HepG2 (cell line): ENCODE data around the gene TIMM10. TPM values are rescaled to one million over a fixed set of nuclear protein-coding genes. Genes with fewer than 3 reads are reported as not detected.

Experiments
- ATAC-seq: fragments of 200-7000 bp; cut with Tn5 transposase; 3 replicates; pipeline ENCODE4 v1.9.1; 2020; ENCODE audit warnings: mild to moderate bottlenecking, moderate library complexity
- BruUV-seq: library from RNA; stranded (reverse); fragments of 400-500 nt; replicated peaks from 2 replicates; lab custom pipeline; 2021; lab: Mats Ljungman, UMichigan
- CTCF ChIA-PET: fragments of 300-600 bp; formaldehyde crosslinking; extraction: SDS; loops from one replicate; lab custom pipeline; 2021; ENCODE audit warnings: low total read pairs, inconsistent platforms, low intra/inter-chr PET ratio; lab: Yijun Ruan, JAX
- POLR2A ChIA-PET: fragments of 350-600 bp; sonication (Branson Sonifier 250); formaldehyde crosslinking; loops from one replicate; lab custom pipeline; 2020; ENCODE audit warnings: antibody characterized with exemption, inconsistent platforms; lab: Yijun Ruan, JAX
- DNase-seq: peaks from one replicate; pipeline ENCODE4 v3.0.0-alpha.2; 2015; ENCODE audit warnings: low spot score
- FAIRE-seq: peaks from 3 replicates; lab custom pipeline; 2011; peaks lifted over from hg19 to GRCh38; lab: Jason Lieb, UNC
- H2AFZ ChIP-seq: one replicate; pipeline ENCODE4 v1.6.1; 2011; ENCODE audit warnings: low read length, inconsistent platforms
- H3K27ac ChIP-seq: fragments of 300-600 bp; 3 replicates; pipeline ENCODE4 v1.8.0; 2011; ENCODE audit warnings: mixed run types, mild to moderate bottlenecking, mixed read lengths, low read length, inconsistent platforms; ENCODE audit not compliant: insufficient read depth; ENCODE audit errors: extremely low read length
- H3K27me3 ChIP-seq, 2 experiments: fragments of 200-600 bp in 1 of 2; 2 replicates in 1 of 2; 3 replicates in 1 of 2; pipeline versions ENCODE4 v1.6.0 to v1.8.0; 2011; ENCODE audit warnings: low read length in 2 of 2, mild to moderate bottlenecking in 2 of 2, moderate library complexity in 2 of 2, inconsistent platforms in 1 of 2; ENCODE audit not compliant: insufficient read depth in 2 of 2, control insufficient read depth in 1 of 2
- H3K36me3 ChIP-seq, 2 experiments: fragments of 200-600 bp in 1 of 2; replicated peaks in 1 of 2; 2 replicates in 1 of 2; 3 replicates in 1 of 2; pipeline versions ENCODE4 v1.5.1 to v1.8.0; 2011; ENCODE audit warnings: low read length in 2 of 2, inconsistent platforms in 1 of 2; ENCODE audit not compliant: insufficient read depth in 2 of 2, control insufficient read depth in 1 of 2
- H3K4me1 ChIP-seq: 2 replicates; pipeline ENCODE4 v1.5.1; 2012; ENCODE audit warnings: low read length, inconsistent platforms; ENCODE audit not compliant: insufficient read depth
- H3K4me2 ChIP-seq: 2 replicates; pipeline ENCODE4 v1.6.0; 2011; ENCODE audit warnings: low read depth, low read length, inconsistent platforms
- H3K4me3 ChIP-seq, 3 experiments: fragments of 200-600 bp in 1 of 3; sonication (generic), shearing (Covaris generic) in 1 of 3; replicated peaks in 1 of 3; 2 replicates each; pipeline ENCODE4 v1.5.1; 2011 to 2016; ENCODE audit warnings: low read length in 3 of 3, inconsistent platforms in 2 of 3, low read depth in 2 of 3, mild to moderate bottlenecking in 2 of 3, control low read depth in 1 of 3, mixed read lengths in 1 of 3; ENCODE audit not compliant: insufficient read depth in 1 of 3
- H3K79me2 ChIP-seq: one replicate; pipeline ENCODE4 v1.6.1; 2011; ENCODE audit warnings: low read length, inconsistent platforms; ENCODE audit not compliant: insufficient read depth
- H3K9ac ChIP-seq: 2 replicates; pipeline ENCODE4 v1.6.0; 2011; ENCODE audit warnings: mild to moderate bottlenecking, low read depth, low read length, inconsistent platforms; ENCODE audit not compliant: insufficient read depth
- H3K9me3 ChIP-seq: 2 replicates; pipeline ENCODE4 v1.5.1; 2012; ENCODE audit warnings: mild to moderate bottlenecking, low read length
- H4K20me1 ChIP-seq: 2 replicates; pipeline ENCODE4 v1.6.0; 2011; ENCODE audit warnings: inconsistent platforms, mild to moderate bottlenecking, low read length, moderate library complexity; ENCODE audit not compliant: insufficient read depth
- ADNP ChIP-seq: sonication (generic); formaldehyde crosslinking; IDR thresholded peaks from 2 replicates; pipeline ENCODE4 v1.4.0; 2020; ENCODE audit warnings: missing genetic modification reagents
- ATF2 ChIP-seq: sonication (generic); formaldehyde crosslinking; IDR thresholded peaks from 2 replicates; pipeline ENCODE4 v1.4.0; 2020; ENCODE audit warnings: missing genetic modification reagents
- BATF2 ChIP-seq: sonication (generic); formaldehyde crosslinking; IDR thresholded peaks from 2 replicates; pipeline ENCODE4 v1.8.0; 2022; ENCODE audit warnings: mild to moderate bottlenecking, missing genetic modification reagents, moderate library complexity
- FOXO4 ChIP-seq: sonication (generic); formaldehyde crosslinking; conservative IDR thresholded peaks from 2 replicates; pipeline ENCODE4 v1.8.1; 2023; ENCODE audit warnings: missing genetic modification reagents
- KDM5A ChIP-seq: fragments of 200-600 bp; sonication (generic); IDR thresholded peaks from 2 replicates; pipeline ENCODE4 v1.7.0; 2018; ENCODE audit warnings: antibody characterized with exemption, mild to moderate bottlenecking, low read length, borderline replicate concordance
- MBD4 ChIP-seq: IDR thresholded peaks from 2 replicates; pipeline ENCODE4 v1.6.1; 2012; ENCODE audit warnings: low read length, inconsistent platforms, borderline replicate concordance
- ZFP36 ChIP-seq: fragments of 150-350 bp; IDR thresholded peaks from 2 replicates; pipeline ENCODE4 v1.6.1; 2018; ENCODE audit warnings: borderline replicate concordance, low read length, low read depth; ENCODE audit not compliant: partially characterized antibody
- WGBS: methylation state at CpG from one replicate; pipeline ENCODE4 v1.1.6; 2017; ENCODE audit warnings: low lambda C conversion rate; 5-methylcytosine and 5-hydroxymethylcytosine counted together
- in situ Hi-C: cut with HindIII; loops from 2 replicates; pipeline ENCODE4 v1.10.0; 2017; ENCODE audit warnings: low pct_unique_long_range_greater_than_20kb; ENCODE audit not compliant: extremely low pct_ligation_motif_present
- intact Hi-C: fragments of 100-400 bp; cut with micrococcal nuclease; formaldehyde crosslinking; loops from one replicate; pipeline ENCODE4 v1.10.0; 2022; ENCODE audit not compliant: unreplicated experiment
- polyA plus RNA-seq, 8 experiments: library from polyadenylated mRNA; depleted of rRNA in 3 of 8; stranded (reverse) in 7 of 8; unstranded in 1 of 8; fragments of >200 nt; fragmentation: Illumina TruSeq in 4 of 8; extraction: Trizol in 4 of 8; gene quantifications; 2 replicates each; pipeline versions ENCODE4 v1.2.1 to v1.2.3, GENCODE V29; 2011 to 2016; ENCODE audit warnings: low read depth in 4 of 8, missing spikeins in 1 of 8, mixed read lengths in 1 of 8; ENCODE audit not compliant: insufficient read depth in 1 of 8
- total RNA-seq, 5 experiments: library from RNA; depleted of rRNA; stranded (reverse); fragments of >200 nt; fragmentation: Illumina TruSeq; extraction: Trizol; gene quantifications; 2 replicates each; pipeline ENCODE4 v1.2.3, GENCODE V29; 2016; ENCODE audit warnings: low read depth in 1 of 5

Gene TIMM10
- total and polyA plus RNA-seq, 2 of the 13 experiments (the other 11 are each of a cell fraction or from before 2014, with no cell fraction given) = 67.8 to 82.2 TPM

- Histone ChIP-seq H2AFZ (no peak overlapping the region), H4K20me1 (no peaks in the 10 kb centered on the region), H3K4me3 (no peak overlapping the region), H3K9me3 (no peaks in the 10 kb centered on the region), H3K4me1 (peaks cover 12% of the 10 kb centered on the region; the same call in 1 of the 2 replicates), H3K27me3 (peaks cover 0 to 29% of the 10 kb centered on the region in 2 experiments; a peak in 3 of 5 replicates), H3K79me2 (no peaks in the 10 kb centered on the region), H3K27ac (no peak overlapping the region), H3K4me2 (no peak overlapping the region), H3K36me3 (no peaks in the 10 kb centered on the region), H3K9ac (no peak overlapping the region)
- intact Hi-C loops (no loop called here), in situ Hi-C loops (no loop called here)
- no peak for TF ChIP-seq MBD4
- CTCF ChIA-PET = no interaction called here
- ATAC-seq = no peak
- FAIRE-seq = no peak
- BruUV-seq = no TSS peak
- 25% methylated on average over 5 of the region's 5 CpGs for WGBS
- no peak for DNase-seq
- POLR2A ChIA-PET = no interaction called here
Measured at GRCh38 chr11:57541169-57541568, 10.6 kb upstream of the TIMM10 start.

- ChIA-PET CTCF (no interaction called here), POLR2A (no interaction called here)
- no TSS peak for BruUV-seq
- FAIRE-seq = no peak
- H3K36me3 ChIP-seq = no peaks in the 10 kb centered on the region
- intact Hi-C loops = no loop called here
- peaks cover 12% of the 10 kb centered on the region; the same call in 1 of the 2 replicates for H3K4me1 ChIP-seq
- no peak overlapping the region for H2AFZ ChIP-seq
- WGBS = 0% methylated on average over 1 of the region's 1 CpG
- H3K27me3 ChIP-seq = peaks cover 0 to 29% of the 10 kb centered on the region in 2 experiments; a peak in 3 of 5 replicates
- in situ Hi-C loops = no loop called here
- no peak overlapping the region for H3K9ac ChIP-seq
- ATAC-seq = no peak
- H3K27ac ChIP-seq = no peak overlapping the region
- H3K4me2 ChIP-seq = no peak overlapping the region
- H3K79me2 ChIP-seq = no peaks in the 10 kb centered on the region
- TF ChIP-seq FOXO4 (CRISPR knock-in tag) (no peak), ZFP36 (no peak), BATF2 (CRISPR knock-in tag) (no peak), ATF2 (CRISPR knock-in tag) (no peak), KDM5A (no peak), ADNP (no peak)
- H3K4me3 ChIP-seq = no peak overlapping the region
- H4K20me1 ChIP-seq = no peaks in the 10 kb centered on the region
- DNase-seq = no peak
- H3K9me3 ChIP-seq = no peaks in the 10 kb centered on the region
Measured at GRCh38 chr11:57539342-57539741, 8.8 kb upstream of the TIMM10 start.
